ENCODE results near the gene CTIF. TPM values are rescaled to one million over a fixed set of nuclear protein-coding genes. Genes with fewer than 3 reads are reported as not detected.

CTIF gene
- total RNA-seq, 1 donor from 2014 or later = 15.0 TPM

DNA sequence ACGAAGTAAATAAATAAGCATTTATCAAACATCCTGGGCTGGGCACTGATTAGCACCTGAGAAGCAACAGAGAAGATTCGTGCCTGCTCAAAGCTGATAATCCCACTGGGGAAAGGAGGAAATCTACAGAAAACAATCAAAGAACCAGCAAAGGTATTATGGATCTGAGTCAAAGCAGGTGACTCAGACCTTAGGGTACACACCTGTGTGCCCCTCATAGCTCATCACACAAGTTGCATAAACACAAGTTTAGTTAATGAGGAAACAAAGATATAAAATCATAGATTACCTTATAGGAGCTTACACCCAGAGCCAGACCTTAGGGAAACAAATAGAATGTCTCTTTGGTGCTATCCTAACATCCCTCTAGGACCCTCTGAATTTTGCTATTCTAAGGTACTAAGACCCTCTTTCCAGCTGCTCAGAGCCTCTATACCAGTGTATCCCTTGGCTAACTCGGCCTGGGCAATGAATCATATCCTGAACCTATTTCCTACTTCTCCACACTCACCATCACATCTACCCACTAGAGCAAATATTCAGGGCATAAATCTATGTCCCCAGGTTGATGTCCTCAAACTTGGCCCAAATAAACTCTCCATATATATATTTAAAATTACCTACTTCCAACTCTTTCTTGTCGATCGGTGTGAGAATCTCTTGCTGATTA, 19.3 kb upstream of the CTIF start:
- Histone ChIP-seq H3K4me3 (ENCODE audit: low read depth, low read length) (no peak overlapping the region), H3K27me3 (ENCODE audit: control insufficient read depth, insufficient read depth, low read length) (no peaks in the 10 kb centered on the region), H3K36me3 (ENCODE audit: control insufficient read depth, insufficient read depth, low read length) (no peaks in the 10 kb centered on the region)
- TF ChIP-seq, protein P1, sequence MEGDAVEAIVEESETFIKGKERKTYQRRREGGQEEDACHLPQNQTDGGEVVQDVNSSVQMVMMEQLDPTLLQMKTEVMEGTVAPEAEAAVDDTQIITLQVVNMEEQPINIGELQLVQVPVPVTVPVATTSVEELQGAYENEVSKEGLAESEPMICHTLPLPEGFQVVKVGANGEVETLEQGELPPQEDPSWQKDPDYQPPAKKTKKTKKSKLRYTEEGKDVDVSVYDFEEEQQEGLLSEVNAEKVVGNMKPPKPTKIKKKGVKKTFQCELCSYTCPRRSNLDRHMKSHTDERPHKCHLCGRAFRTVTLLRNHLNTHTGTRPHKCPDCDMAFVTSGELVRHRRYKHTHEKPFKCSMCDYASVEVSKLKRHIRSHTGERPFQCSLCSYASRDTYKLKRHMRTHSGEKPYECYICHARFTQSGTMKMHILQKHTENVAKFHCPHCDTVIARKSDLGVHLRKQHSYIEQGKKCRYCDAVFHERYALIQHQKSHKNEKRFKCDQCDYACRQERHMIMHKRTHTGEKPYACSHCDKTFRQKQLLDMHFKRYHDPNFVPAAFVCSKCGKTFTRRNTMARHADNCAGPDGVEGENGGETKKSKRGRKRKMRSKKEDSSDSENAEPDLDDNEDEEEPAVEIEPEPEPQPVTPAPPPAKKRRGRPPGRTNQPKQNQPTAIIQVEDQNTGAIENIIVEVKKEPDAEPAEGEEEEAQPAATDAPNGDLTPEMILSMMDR (IDR thresholded peaks at IDR 0.05; ENCODE audit: insufficient read depth, low read length, severe bottlenecking) = no peak
- peak; percentile 62 for DNase-seq (ENCODE audit: low read depth)
- no peak for FAIRE-seq

DNA sequence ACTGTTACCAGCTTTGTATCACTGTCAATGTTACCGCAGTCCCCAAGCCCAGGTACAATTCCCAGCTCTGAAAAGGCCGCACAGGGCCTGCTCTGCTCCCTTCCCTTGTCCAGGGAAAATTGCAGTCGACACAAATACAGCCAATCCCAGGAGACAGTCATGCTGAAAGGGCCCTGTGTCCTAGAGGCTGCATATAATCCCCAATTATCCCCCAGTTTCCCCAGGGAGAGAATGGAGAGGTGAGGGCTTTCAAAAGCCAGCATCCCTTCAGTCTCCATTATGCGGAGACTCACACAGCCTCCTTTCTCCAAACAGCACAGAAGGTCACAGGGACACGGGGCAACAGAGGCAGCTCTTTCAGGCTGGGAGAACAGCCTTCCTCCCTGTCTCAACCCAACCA, 17.1 kb upstream of the CTIF start:
- DNase-seq (ENCODE audit: low read depth) (no peak), FAIRE-seq (no peak)
- Histone ChIP-seq H3K27me3 (ENCODE audit: control insufficient read depth, insufficient read depth, low read length) (no peaks in the 10 kb centered on the region), H3K36me3 (ENCODE audit: control insufficient read depth, insufficient read depth, low read length) (no peaks in the 10 kb centered on the region), H3K4me3 (ENCODE audit: low read depth, low read length) (no peak overlapping the region)
- TF ChIP-seq, protein P1 (IDR thresholded peaks at IDR 0.05; ENCODE audit: insufficient read depth, low read length, severe bottlenecking) = no peak

DNA sequence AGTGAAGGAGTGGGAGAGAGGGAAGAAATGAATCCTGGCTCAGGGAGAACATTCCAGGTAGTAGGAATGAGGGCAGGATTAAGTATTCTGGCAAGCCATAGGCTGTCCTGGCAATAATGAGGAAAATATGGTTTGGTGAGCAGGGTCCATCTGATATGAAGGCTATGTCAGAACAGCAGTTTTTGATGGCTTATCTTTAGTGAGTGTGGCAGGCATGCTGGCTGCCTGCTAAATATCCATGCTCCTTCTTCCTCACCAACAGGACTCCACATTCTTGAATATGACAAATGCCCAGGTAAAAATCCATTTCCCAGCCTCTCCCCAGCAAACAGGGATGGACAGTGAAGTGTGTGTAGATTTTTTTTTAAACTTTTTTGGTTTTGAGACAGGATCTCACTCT, 13.2 kb upstream of the CTIF start:
- DNase-seq (ENCODE audit: low read depth) (no peak), FAIRE-seq (no peak)
- Histone ChIP-seq H3K4me3 (ENCODE audit: low read depth, low read length) (no peak overlapping the region), H3K27me3 (ENCODE audit: control insufficient read depth, insufficient read depth, low read length) (no peaks in the 10 kb centered on the region), H3K36me3 (ENCODE audit: control insufficient read depth, insufficient read depth, low read length) (no peaks in the 10 kb centered on the region)
- TF ChIP-seq, protein P1 (IDR thresholded peaks at IDR 0.05; ENCODE audit: insufficient read depth, low read length, severe bottlenecking) = no peak

DNA sequence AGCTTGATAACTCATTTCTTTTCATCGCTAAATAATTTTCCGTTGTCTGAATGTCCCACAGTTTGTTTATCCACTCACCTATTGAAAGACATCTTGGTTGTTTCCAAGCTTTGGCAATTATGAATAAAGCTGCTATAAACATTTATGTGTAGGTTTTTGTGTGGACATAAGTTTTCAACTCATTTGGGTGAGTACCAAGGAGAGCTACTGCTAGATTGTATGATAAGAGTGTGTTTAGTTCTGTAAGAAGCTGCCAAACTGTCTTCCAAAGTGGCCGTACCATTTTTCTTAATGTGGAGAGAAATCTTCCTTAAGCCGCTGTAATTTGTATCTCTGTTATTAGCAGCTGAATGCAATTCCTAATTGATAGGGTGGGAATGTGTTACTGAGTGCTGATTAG, 11.4 kb upstream of the CTIF start:
- TF ChIP-seq, protein P1 (IDR thresholded peaks at IDR 0.05; ENCODE audit: insufficient read depth, low read length, severe bottlenecking) = no peak
- H3K4me3 ChIP-seq (ENCODE audit: low read depth, low read length) = no peak overlapping the region
- H3K27me3 ChIP-seq (ENCODE audit: control insufficient read depth, insufficient read depth, low read length) = no peaks in the 10 kb centered on the region
- DNase-seq (ENCODE audit: low read depth) = no peak
- no peaks in the 10 kb centered on the region for H3K36me3 ChIP-seq (ENCODE audit: control insufficient read depth, insufficient read depth, low read length)
- FAIRE-seq = no peak

DNA sequence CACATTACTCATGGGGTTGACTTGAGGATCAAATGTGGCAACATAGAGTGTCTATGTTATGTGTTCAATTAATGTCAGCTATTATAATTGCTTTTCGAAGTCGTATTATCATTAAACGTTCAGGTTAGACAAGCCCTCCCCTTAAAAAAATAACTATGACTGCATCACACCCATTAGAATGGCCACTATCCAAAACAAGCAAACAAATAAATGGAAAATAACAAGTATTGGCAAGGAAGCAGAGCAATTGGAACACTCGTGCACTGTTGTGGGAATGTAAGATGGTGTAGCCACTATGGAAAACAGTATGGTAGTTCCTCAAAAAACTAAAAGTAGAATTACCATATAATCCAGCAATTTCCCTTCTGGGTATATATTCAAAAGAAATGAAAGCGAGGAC, 10.0 kb upstream of the CTIF start:
- Histone ChIP-seq H3K27me3 (ENCODE audit: control insufficient read depth, insufficient read depth, low read length) (no peaks in the 10 kb centered on the region), H3K36me3 (ENCODE audit: control insufficient read depth, insufficient read depth, low read length) (no peaks in the 10 kb centered on the region), H3K4me3 (ENCODE audit: low read depth, low read length) (no peak overlapping the region)
- DNase-seq (ENCODE audit: low read depth) = no peak
- TF ChIP-seq, protein P1 (IDR thresholded peaks at IDR 0.05; ENCODE audit: insufficient read depth, low read length, severe bottlenecking) = no peak
- no peak for FAIRE-seq

DNA sequence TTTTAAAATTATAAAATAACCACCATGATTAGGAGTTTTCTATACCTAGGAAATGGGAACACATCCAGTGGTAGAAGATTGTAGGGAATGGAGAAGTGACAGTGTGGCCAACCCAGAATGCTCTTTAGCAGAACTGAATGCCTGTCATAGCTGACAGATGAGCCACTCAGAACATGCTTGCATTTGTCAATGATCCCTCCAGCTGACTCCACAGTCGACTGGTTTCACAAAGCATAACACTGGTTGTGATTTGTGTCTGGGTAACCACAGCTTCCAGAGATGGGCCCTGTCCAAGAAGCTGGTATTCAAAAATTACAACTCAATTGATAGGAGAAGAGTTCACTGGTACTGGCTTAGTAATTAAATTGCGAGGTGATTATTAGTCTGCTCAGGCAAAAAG, 9.0 kb upstream of the CTIF start:
- peak; percentile 64 for FAIRE-seq
- TF ChIP-seq, protein P1 (IDR thresholded peaks at IDR 0.05; ENCODE audit: insufficient read depth, low read length, severe bottlenecking) = no peak

More for the DNA sequence above, 9.0 kb upstream of the CTIF start:
- DNase-seq (ENCODE audit: low read depth) = peak; percentile 77
- Histone ChIP-seq H3K4me3 (ENCODE audit: low read depth, low read length) (no peak overlapping the region), H3K36me3 (ENCODE audit: control insufficient read depth, insufficient read depth, low read length) (no peaks in the 10 kb centered on the region), H3K27me3 (ENCODE audit: control insufficient read depth, insufficient read depth, low read length) (no peaks in the 10 kb centered on the region)
